Esophagus squamous epithelium (tissue), 5 donors: Measurements from ENCODE around the gene GNPTAB. TPM values are rescaled to one million over a fixed set of nuclear protein-coding genes. Genes with fewer than 3 reads are reported as not detected.

ENCODE experiments used
- DNase-seq: peaks from one replicate; lab custom pipeline; 2025; lab: John Stamatoyannopoulos, UW
- H3K27ac ChIP-seq, 4 donors: fragments of 200-600 bp; sonication (generic); one replicate each; pipeline ENCODE4 v1.5.1; 2016 to 2019; ENCODE audit warnings: mild to moderate bottlenecking in 1 of 4
- H3K27me3 ChIP-seq, 4 donors: fragments of 200-600 bp; sonication (generic); 1 replicate in 3 of 4; 2 replicates in 1 of 4; pipeline versions ENCODE4 v1.5.1 to v1.6.0; 2017 to 2021; ENCODE audit warnings: antibody characterized with exemption in 1 of 4
- H3K36me3 ChIP-seq, 3 donors: fragments of 200-600 bp; sonication (generic); one replicate each; pipeline ENCODE4 v1.5.1; 2016 to 2019
- H3K4me1 ChIP-seq, 3 donors: fragments of 200-600 bp; sonication (generic); one replicate each; pipeline ENCODE4 v1.5.1; 2017 to 2019
- H3K4me3 ChIP-seq, 4 donors: fragments of 200-600 bp; sonication (generic); 1 replicate in 3 of 4; 2 replicates in 1 of 4; pipeline ENCODE4 v1.5.1; 2016 to 2019; ENCODE audit warnings: mild to moderate bottlenecking in 2 of 4, moderate library complexity in 1 of 4
- H3K9me3 ChIP-seq, 3 donors: fragments of 200-600 bp; sonication (generic); one replicate each; pipeline ENCODE4 v1.5.1; 2016 to 2019
- CTCF ChIP-seq, 6 experiments: fragments of 450-650 bp in 4 of 6; fragments of 200-600 bp in 2 of 6; sonication (generic) in 2 of 6; IDR thresholded peaks; one replicate each; pipeline ENCODE4 v1.5.1; 2016 to 2019; ENCODE audit warnings: antibody characterized with exemption in 6 of 6, mild to moderate bottlenecking in 4 of 6, moderate library complexity in 4 of 6
- POLR2A ChIP-seq, 4 donors: fragments of 450-650 bp; IDR thresholded peaks; one replicate each; pipeline ENCODE4 v1.6.1; 2017; ENCODE audit warnings: antibody characterized with exemption in 4 of 4, mild to moderate bottlenecking in 4 of 4, moderate library complexity in 3 of 4
- WGBS, 2 donors: methylation state at CpG; one replicate each; pipeline ENCODE4 v1.1.5; 2018; 5-methylcytosine and 5-hydroxymethylcytosine counted together
- intact Hi-C: fragments of 100-400 bp; cut with DNase I; formaldehyde crosslinking; loops from one replicate; pipeline ENCODE4 v1.15.0; 2022
- total RNA-seq, 4 donors: library from RNA; depleted of rRNA; stranded (reverse); fragments of >200 nt; gene quantifications; one replicate each; pipeline ENCODE4 v1.1.0, GENCODE V29; 2016
- donor health status: DM: yes; HTN: yes; CAD: no.

Gene GNPTAB
- total RNA-seq, 4 donors from 2014 or later, result 20.8 to 26.3 (median 21.9) TPM

DNA sequence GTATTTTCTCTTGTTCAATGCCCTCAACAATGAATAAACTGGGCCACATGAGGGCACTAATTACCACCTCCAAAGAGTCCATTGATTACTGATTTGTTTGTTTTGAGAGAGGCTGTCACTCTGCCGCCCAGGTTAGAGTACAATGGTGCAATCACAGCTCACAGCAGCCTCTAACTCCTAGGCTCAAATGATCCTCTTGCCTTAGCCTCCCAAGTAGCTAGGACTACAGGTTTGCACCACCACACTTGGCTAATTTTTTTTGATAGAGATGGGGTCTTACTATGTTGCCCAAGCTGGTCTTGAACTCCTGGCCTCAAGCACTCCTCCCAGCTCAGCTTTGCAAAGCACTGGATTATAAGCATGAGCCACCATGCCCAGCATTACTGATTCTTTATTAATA lies 63.2 kb downstream of the GNPTAB start:
- TF ChIP-seq CTCF (IDR thresholded peaks at IDR 0.05) (no peak), POLR2A (IDR thresholded peaks at IDR 0.05) (no peak)
- no peak for DNase-seq
- H3K27ac ChIP-seq, result no peak overlapping the region
- intact Hi-C loops, result no loop called here
- H3K4me1 ChIP-seq, result peaks cover 0 to 28% (median 5%) of the 10 kb centered on the region in 3 donors
- no peaks in the 10 kb centered on the region for H3K9me3 ChIP-seq
- peaks cover 4 to 62% (median 6%) of the 10 kb centered on the region in 3 donors for H3K36me3 ChIP-seq
- no peak overlapping the region for H3K4me3 ChIP-seq
- WGBS, 2 donors, result 79 to 100% methylated on average over 1 of the region's 1 CpG
- H3K27me3 ChIP-seq, result no peaks in the 10 kb centered on the region

DNA sequence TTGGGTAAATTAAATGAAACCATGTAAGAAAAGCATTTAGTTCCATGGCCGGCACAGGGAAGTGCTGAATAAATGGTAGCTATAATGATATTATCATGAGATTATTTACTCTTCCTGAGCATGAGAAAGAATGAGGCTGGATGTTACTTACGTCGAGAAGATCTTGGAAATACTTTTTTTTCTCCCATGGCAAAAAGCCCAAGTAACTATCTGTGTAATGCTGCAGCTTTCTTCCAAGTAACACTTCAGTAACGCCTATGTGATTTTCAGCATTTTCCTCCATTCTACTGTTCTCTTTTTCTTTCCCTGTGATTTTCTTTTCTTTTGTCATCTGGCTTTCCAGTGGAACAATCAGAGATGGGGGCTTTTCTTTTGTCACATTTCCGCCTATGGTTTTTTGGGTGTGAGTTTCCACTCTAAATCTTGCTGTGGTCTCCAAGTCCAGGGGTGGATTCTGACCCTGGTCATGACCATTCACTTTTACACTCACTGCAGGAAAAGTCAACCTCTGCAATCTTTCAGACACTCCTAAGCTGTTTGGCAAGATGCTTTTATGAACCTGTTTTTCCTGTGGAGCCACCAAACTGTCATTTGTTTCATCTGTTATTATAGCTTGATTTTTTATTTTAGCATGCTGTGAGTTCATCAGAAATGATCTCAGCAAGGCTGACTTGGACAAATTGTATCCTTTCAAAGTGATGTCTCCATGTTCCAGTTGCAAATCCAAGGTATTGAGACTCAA lies 66.5 kb downstream of the GNPTAB start:
- 68 to 77% methylated on average over 5 of the region's 5 CpGs for WGBS, 2 donors
- Histone ChIP-seq H3K4me3 (no peak overlapping the region), H3K36me3 (peaks cover 0 to 48% (median 6%) of the 10 kb centered on the region in 3 donors), H3K4me1 (peaks cover 0 to 26% (median 5%) of the 10 kb centered on the region in 3 donors), H3K27me3 (no peaks in the 10 kb centered on the region), H3K9me3 (no peaks in the 10 kb centered on the region), H3K27ac (peak overlapping the region in 2 of 4 donors; percentile 64 to 67)
- intact Hi-C loops, result no loop called here
- DNase-seq, result no peak
- TF ChIP-seq POLR2A (IDR thresholded peaks at IDR 0.05) (no peak), CTCF (IDR thresholded peaks at IDR 0.05) (no peak)

- H3K4me3 ChIP-seq, result no peak overlapping the region
- TF ChIP-seq POLR2A (IDR thresholded peaks at IDR 0.05), result no peak
- no peak for TF ChIP-seq CTCF (IDR thresholded peaks at IDR 0.05)
- 72 to 74% methylated on average over 4 to 6 of the region's 6 CpGs for WGBS, 2 donors
Measured at GRCh38 chr12:101763246-101763931, 67.4 kb downstream of the GNPTAB start.

GRCh38 chr12:101761781-101762180 lies 69.0 kb downstream of the GNPTAB start:
- Histone ChIP-seq H3K9me3 (no peaks in the 10 kb centered on the region), H3K27ac (no peak overlapping the region), H3K36me3 (peaks cover 0 to 46% (median 0%) of the 10 kb centered on the region in 3 donors), H3K4me1 (peaks cover 0 to 26% (median 5%) of the 10 kb centered on the region in 3 donors), H3K4me3 (no peak overlapping the region), H3K27me3 (no peaks in the 10 kb centered on the region)
- DNase-seq, result no peak
- TF ChIP-seq POLR2A (IDR thresholded peaks at IDR 0.05) (no peak), CTCF (IDR thresholded peaks at IDR 0.05) (no peak)
- intact Hi-C loops, result no loop called here
- 90 to 95% methylated on average over 4 of the region's 4 CpGs for WGBS, 2 donors

More at GRCh38 chr12:101763246-101763931, 67.4 kb downstream of the GNPTAB start:
- Histone ChIP-seq H3K36me3 (peaks cover 0 to 46% (median 6%) of the 10 kb centered on the region in 3 donors), H3K27me3 (no peaks in the 10 kb centered on the region), H3K27ac (peak overlapping the region in 2 of 4 donors; percentile 64 to 67), H3K9me3 (no peaks in the 10 kb centered on the region), H3K4me1 (peaks cover 0 to 26% (median 5%) of the 10 kb centered on the region in 3 donors)
- no peak for DNase-seq
- intact Hi-C loops, result no loop called here

DNA sequence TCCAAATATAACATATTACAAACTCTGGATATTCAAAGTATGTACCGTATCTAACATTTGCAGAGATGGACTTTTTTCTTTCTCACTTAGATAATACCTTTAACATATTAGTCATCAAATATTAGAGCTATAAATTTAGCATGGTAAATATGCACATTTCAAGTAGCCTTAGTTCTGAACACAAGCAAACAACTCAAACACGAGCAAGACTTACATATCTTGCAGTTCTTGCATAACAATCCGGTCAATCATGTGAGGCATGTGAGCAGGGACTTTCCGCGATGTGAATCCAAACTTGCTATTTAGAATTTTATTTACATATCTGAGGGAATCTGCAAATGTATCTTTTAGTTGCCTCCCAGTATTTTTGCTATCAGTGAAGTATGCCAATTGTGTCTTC lies 69.4 kb downstream of the GNPTAB start:
- Histone ChIP-seq H3K4me1 (peaks cover 0 to 26% (median 5%) of the 10 kb centered on the region in 3 donors), H3K36me3 (peaks cover 0 to 46% (median 0%) of the 10 kb centered on the region in 3 donors), H3K4me3 (no peak overlapping the region), H3K27ac (no peak overlapping the region), H3K27me3 (no peaks in the 10 kb centered on the region), H3K9me3 (no peaks in the 10 kb centered on the region)
- 54 to 66% methylated on average over 5 of the region's 5 CpGs for WGBS, 2 donors
- TF ChIP-seq CTCF (IDR thresholded peaks at IDR 0.05) (no peak), POLR2A (IDR thresholded peaks at IDR 0.05) (no peak)
- DNase-seq, result no peak
- intact Hi-C loops, result no loop called here
